ENCODE data around the gene C19orf18. TPM values are rescaled to one million over a fixed set of nuclear protein-coding genes. Genes with fewer than 3 reads are reported as not detected.

The C19orf18 gene
- 0.19 TPM for total RNA-seq (2013)
- polyA plus RNA-seq (not detected), polyA minus RNA-seq (not detected in 2 replicates), total RNA-seq (0 to 0.69 (median 0.13) reads per million in 11 experiments)

- Histone ChIP-seq H3K4me2 (replicated peaks; ENCODE audit: extremely low read depth, low read length, poor library complexity, severe bottlenecking) (no peak within 1 kb of the TSS), H3K4me1 (ENCODE audit: control insufficient read depth in 1 of 2, insufficient read depth in 2 of 2, low read length in 2 of 2) (no peaks in the 10 kb centered on the region), H3K36me3 (replicated peaks in 1 of 2; ENCODE audit: control insufficient read depth in 1 of 2, insufficient read depth in 2 of 2, low read length in 2 of 2) (peaks cover 2 to 12% of the 10 kb centered on the region in 2 donors), H3K27ac (ENCODE audit: low read depth in 1 of 2, low read length in 2 of 2) (no peak within 1 kb of the TSS), H3K79me2 (ENCODE audit: insufficient read depth, low read length) (no peaks in the 10 kb centered on the region), H3K27me3 (ENCODE audit: control insufficient read depth in 2 of 2, insufficient read depth in 2 of 2, low read length in 2 of 2) (no peaks in the 10 kb centered on the region), H2AFZ (ENCODE audit: insufficient read depth, low read depth, low read length, poor library complexity, severe bottlenecking) (no peak within 1 kb of the TSS), H3K4me3 (replicated peaks in 1 of 3; ENCODE audit: low read depth in 2 of 3, low read length in 3 of 3) (peak within 1 kb of the TSS in 1 of 3 experiments; percentile 36), H4K20me1 (ENCODE audit: insufficient read depth, low read length) (no peaks in the 10 kb centered on the region), H3K9me3 (replicated peaks in 1 of 2; ENCODE audit: control insufficient read depth in 1 of 2, insufficient read depth in 1 of 2, low read length in 2 of 2) (peaks cover 87 to 99% of the 10 kb centered on the region in 2 donors), H3K9ac (ENCODE audit: insufficient read depth, low read length, poor library complexity, severe bottlenecking) (no peak within 1 kb of the TSS)
- Mint-ChIP-seq H3K27ac (peak within 1 kb of the TSS in 1 of 7 donors; percentile 19), H3K4me1 (no peaks in the 10 kb centered on the region), H3K36me3 (peaks cover 5 to 8% of the 10 kb centered on the region in 2 donors), H3K4me3 (no peak within 1 kb of the TSS), H3K27me3 (ENCODE audit: low read depth in 3 of 3) (no peaks in the 10 kb centered on the region), H3K9me3 (peaks cover 59 to 98% (median 95%) of the 10 kb centered on the region in 7 donors)
- no peak for TF ChIP-seq CTCF (IDR thresholded peaks at IDR 0.05)
- 91% methylated on average over 4 of the region's 4 CpGs for WGBS (ENCODE audit: insufficient coverage)
- DNase-seq = no peak
- intact Hi-C loops (cut with micrococcal nuclease) = no loop called here
These were observed at the start of gene C19orf18 for GRCh38 chr19:57974434-57974833. Gene C19orf18 (minus strand): TSS chr19:57974534. CDS start chr19:57974432, 102 bp downstream.

GRCh38 chr19:58022283-58022660 lies 47.9 kb upstream of the C19orf18 start:
- no peaks in the 10 kb centered on the region for H4K20me1 ChIP-seq (ENCODE audit: insufficient read depth, low read length)
- H3K9ac ChIP-seq (ENCODE audit: insufficient read depth, low read length, poor library complexity, severe bottlenecking) = no peak overlapping the region
- Mint-ChIP-seq H3K4me3 (no peak overlapping the region), H3K36me3 (no peaks in the 10 kb centered on the region), H3K27me3 (ENCODE audit: low read depth in 3 of 3) (peaks cover 0 to 10% (median 9%) of the 10 kb centered on the region in 3 donors), H3K9me3 (peaks cover 24 to 71% (median 51%) of the 10 kb centered on the region in 7 donors), H3K4me1 (peaks cover 3% of the 10 kb centered on the region), H3K27ac (no peak overlapping the region)
- DNase-seq = no peak
- no peaks in the 10 kb centered on the region for H3K4me1 ChIP-seq (ENCODE audit: control insufficient read depth in 1 of 2, insufficient read depth in 2 of 2, low read length in 2 of 2)
- TF ChIP-seq CTCF (IDR thresholded peaks at IDR 0.05) = peak; percentile 40
- intact Hi-C loops (cut with micrococcal nuclease) = no loop called here
- H3K4me3 ChIP-seq (replicated peaks in 1 of 3; ENCODE audit: low read depth in 2 of 3, low read length in 3 of 3) = no peak overlapping the region
- H3K27ac ChIP-seq (ENCODE audit: low read depth in 1 of 2, low read length in 2 of 2) = no peak overlapping the region
- no peaks in the 10 kb centered on the region for H3K27me3 ChIP-seq (ENCODE audit: control insufficient read depth in 2 of 2, insufficient read depth in 2 of 2, low read length in 2 of 2)
- no peaks in the 10 kb centered on the region for H3K36me3 ChIP-seq (replicated peaks in 1 of 2; ENCODE audit: control insufficient read depth in 1 of 2, insufficient read depth in 2 of 2, low read length in 2 of 2)
- H2AFZ ChIP-seq (ENCODE audit: insufficient read depth, low read depth, low read length, poor library complexity, severe bottlenecking) = no peak overlapping the region
- H3K79me2 ChIP-seq (ENCODE audit: insufficient read depth, low read length) = no peaks in the 10 kb centered on the region
- 33% methylated on average over 1 of the region's 4 CpGs for WGBS (ENCODE audit: insufficient coverage)
- no peak overlapping the region for H3K4me2 ChIP-seq (replicated peaks; ENCODE audit: extremely low read depth, low read length, poor library complexity, severe bottlenecking)
- peaks cover 32 to 56% of the 10 kb centered on the region in 2 donors for H3K9me3 ChIP-seq (replicated peaks in 1 of 2; ENCODE audit: control insufficient read depth in 1 of 2, insufficient read depth in 1 of 2, low read length in 2 of 2)
